Stimulated activated CD4-positive, alpha-beta T cell treated with anti-CD3 and anti-CD28 coated beads, Interleukin-15, amount 100 ng/mL, for 1 hour (primary cell): ENCODE results near the gene COL6A2.
"Not testable (repeated sequence)": the region's sequence is repeated elsewhere in the genome, so short reads cannot be mapped to it uniquely, and the experiment has no call there.

ENCODE experiments used
- DNase-seq, 2 donors: peaks; one replicate each; pipeline ENCODE4 v3.0.0-alpha.2; 2020; ENCODE audit warnings: low read depth in 1 of 2, low spot score in 1 of 2

COL6A2 gene

DNA sequence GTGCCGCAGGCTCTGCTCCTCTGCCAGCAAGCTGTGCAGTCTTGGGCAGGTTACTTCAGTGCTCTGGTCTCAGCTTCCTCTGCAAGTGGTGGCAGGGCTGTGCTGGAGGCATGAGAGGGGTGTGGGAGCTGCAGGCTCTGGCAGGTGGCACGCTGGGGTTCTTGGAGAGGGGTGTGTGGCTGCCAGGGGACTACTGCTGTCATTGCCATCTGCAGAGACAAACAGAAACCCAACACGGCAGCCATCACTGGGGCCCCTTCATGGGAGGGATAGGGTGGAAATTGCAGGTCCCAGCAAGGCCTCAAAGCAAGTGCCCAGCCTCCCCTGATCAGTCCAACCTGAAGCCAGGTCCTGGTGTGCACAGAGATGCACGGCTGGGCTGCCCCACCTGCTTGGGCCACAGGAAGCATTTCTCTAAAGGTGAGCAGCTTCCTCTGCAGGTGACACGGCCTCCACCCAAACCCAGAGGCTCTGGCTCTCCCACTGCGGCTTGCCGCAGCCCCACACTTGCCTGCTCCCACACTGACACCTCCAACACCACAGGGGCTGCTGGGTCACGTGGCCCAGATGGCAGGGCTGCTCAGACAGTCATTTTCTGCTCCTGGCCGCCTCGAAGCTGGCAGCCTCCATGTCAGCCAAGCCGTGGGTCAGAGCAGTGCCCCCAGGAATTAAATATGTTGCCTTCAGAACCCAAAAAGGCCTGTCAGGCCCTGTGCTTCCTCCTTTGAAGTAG is 4.1 kb upstream of the COL6A2 start:
- DNase-seq, result no peak

GRCh38 chr21:46094401-46095082 is 3.4 kb upstream of the COL6A2 start:
- no peak for DNase-seq

DNA sequence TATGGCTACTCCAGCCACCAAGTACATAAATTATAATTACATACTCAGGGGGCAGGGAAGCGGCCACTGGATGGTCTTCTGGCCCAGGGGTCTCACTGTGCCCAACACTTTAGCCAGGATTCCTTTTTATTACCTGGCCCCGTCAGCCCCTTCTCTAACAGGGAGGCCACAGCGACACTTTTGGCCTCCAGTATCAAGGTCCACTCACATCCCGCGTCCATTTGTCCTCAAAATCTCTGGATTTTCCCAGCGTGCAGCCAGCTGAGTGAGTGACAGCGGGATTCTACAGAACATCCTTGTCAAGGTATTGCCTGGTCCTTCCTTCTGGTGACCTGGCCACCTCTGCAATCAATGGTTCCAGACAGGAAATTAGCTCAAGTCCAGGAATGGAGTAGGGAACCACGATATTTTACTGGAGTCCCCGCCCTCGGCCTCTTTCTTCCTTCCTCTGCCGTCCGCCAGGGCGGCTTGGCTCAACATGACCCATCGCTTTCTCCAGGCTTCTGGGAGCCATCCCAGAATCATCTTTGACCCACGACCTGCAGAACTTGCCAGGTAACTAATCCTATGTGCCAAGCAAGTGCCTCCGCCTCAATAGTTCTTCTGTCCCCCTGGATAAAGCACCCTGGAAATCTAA is 2.7 kb upstream of the COL6A2 start:
- DNase-seq, result no peak

DNA sequence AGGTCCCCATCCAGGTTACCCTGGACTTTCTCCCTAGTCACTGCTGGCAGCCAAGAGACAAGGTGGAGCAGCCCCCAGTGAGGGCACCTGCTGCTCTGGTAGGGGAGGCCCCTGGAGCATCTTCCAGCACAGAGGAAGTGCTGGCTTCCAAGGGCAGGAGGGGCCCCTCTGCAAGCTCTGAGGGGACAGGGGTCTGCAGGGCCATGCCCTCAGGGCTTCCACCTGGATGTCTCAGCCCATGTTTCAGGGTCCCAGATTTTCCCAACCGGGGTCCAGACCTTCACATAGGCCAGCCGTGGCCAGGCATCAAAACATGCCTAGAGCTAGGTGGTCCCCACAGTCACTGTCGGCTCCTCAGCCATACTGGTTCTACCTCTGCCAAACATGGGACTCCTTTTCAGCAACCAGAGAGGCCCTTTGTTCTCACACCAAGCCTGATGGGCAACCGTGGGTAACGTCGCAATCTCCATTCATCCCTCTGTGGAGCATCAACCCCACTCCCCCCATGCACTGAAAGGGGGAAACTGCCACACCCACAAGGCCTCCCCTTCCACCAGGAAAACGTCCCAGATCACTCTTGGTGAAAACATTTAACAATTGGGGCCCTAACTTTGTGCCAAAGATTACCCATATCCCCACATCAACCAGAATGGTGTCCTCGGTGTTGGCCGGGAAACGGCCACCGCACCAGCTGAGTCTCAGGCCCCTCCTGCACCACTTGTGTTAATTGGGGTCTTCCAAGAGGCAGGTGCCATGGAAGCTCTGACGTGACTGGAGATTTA is 1.9 kb upstream of the COL6A2 start:
- no peak for DNase-seq

DNA sequence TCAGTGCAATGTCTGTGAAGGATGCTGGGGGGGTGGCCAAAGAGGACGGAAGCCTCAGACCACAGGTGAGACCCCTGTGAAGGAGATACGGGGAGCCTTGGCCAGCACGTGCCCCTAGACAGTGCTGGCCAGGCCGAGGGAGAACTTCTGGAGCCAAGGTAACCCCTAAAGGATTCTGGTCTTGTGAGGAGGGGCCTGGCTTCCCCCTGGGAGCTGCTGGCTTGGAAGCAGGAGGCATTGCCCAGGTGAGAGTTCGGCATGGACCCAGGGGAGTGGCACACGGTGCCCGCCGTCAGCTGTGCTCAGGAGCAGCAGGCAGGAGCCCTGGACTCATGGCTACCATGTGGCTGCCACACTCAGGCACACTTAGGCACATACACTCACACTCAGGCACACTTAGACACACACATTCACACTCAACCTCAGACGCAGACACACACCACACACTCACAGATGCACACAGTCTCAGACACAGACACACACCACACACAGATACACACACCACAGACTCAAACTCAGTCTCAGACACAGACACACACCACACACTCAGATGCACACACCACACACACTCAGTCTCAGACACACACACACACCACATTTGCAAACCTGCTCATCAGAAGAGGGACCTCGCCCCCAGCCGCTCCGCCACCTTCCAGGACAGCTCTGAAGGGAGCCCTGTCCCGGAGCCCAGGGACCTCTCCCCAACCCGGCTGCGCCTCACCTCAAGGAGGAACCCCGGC is 1.1 kb upstream of the COL6A2 start:
- DNase-seq, result no peak

DNA sequence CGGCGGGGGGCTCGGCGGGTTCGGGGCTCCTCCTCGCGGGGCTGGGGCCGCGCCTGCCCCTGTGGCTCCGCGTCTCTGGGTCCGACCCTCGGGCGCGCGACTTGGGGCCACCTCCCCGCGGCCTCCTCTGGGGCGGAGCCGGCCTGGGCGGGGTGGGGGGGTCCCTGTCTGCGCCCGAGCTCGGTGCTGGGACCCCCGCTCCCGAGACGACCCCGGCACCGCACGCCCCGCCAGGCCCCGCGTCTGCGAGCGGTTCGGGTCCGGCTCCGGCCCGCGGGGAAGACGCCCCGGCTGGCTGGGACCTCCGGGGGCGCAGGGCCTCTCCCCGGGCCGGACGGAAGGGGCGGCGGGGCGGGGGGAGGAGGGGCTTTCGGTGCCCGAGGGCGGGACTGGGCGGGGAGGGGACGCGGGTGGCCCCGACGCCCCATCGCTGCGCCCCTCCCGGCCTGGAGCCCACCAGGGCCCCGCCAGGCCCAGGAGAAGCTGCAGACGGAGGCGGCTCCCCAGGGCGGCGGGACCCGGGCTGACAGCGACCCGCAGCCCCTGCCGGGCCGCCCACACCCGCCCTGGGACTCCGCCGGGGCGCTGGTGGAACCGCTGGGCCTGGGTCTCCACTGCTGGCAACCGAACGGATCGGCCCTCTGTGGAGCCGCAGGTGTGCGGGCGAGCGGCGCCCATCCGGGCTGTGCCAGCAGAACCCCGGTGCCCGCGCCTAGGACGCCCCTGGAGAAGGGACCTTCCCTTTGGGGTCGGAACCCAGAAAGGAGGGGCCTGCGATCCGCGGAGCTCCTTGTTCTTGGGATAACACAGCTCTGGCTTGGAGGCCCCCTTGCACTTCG is 610 bp downstream of the COL6A2 start:
- no peak for DNase-seq

DNA sequence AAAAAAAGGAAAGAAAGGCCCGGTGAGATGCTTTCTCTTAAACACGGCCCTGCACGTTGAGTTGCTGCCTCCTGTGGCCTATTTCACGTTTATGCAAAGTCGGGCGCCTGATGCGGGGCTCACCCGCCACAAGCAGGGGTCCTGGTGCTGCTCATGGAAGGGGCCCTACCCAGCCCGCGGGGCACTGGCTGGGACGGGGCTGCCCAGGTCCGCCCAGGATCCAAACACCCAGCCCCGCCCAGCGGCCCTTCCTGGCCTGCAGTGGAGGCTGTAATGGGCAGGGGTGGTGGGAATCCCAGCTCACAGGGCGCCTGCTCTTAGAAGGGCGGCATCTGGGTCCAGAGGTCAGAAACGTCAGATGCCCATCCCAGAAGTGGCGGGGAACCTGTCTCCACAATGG is 1.6 kb downstream of the COL6A2 start:
- no peak for DNase-seq

GRCh38 chr21:46100020-46100419 is 2.1 kb downstream of the COL6A2 start:
- no peak for DNase-seq

GRCh38 chr21:46100426-46100825 is 2.5 kb downstream of the COL6A2 start:
- no peak for DNase-seq

DNA sequence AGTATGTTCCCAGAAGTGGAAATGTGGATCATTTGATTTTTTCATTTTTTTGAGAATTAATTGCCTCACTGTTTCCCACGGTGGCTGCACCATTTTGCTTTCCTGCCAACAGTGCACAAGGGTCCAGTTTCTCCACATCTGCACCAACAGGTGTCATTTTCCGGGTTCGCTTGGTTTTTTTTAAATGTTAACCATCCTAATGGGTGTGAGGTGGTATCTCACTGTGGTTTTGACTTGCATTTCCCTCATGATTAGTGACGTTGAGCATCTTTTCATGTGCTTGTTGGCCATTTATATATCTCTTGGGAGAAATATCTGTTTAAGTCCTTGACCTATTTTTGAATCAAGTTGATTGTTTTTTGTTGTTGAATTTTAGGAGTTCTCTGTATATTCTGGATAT is 3.0 kb downstream of the COL6A2 start:
- DNase-seq, result no peak

- DNase-seq, result no peak
These were observed 6.2 kb downstream of the COL6A2 start for GRCh38 chr21:46104104-46104503.

DNA sequence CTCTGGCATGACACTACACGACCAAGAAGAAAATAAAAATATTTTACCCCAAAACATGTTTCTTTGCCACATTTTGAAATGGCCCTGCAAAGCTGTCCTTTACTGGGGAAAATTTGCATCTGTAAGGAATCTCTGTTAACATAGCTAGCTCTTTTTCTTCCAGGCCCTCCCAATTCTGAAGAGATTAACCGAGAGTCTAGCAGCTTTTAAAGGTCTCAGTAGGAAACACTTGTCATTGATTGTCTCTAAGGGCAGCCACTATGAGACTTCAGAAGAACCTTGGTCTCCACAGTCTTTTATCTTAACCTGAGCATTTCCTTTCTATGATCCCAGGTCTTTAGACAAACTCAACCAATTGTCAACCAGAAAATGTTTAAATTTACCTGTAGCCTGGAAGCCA is 9.5 kb downstream of the COL6A2 start:
- not testable (repeated sequence) for DNase-seq

DNA sequence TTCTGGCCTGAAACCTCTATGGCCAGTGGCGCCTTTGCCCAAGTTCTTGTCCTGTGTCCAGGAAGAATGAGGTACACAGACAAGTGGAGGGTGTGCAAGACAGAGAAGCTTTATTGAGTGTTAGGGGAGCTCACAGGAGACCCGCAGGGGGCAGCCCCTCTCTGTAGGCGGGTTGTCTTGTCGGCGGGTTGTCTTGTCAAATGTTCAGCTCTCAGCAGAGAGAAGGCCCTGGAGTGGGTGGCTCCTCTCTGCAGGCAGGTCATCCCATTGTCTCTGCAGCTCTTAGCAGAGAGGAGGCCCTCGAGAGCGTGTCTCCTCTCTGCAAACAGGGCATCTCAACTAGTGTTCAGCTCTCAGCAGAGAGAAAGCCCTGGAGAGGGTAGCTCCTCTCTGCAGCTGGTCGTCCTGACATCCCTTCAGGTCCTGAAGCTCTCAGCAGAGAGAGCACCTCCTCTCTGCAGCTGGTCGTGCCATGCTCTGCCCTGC is 11.0 kb downstream of the COL6A2 start:
- no peak for DNase-seq

GRCh38 chr21:46109313-46110221 is 11.7 kb downstream of the COL6A2 start:
- DNase-seq, result no peak

GRCh38 chr21:46110499-46111192 is 12.7 kb downstream of the COL6A2 start:
- no peak for DNase-seq

DNA sequence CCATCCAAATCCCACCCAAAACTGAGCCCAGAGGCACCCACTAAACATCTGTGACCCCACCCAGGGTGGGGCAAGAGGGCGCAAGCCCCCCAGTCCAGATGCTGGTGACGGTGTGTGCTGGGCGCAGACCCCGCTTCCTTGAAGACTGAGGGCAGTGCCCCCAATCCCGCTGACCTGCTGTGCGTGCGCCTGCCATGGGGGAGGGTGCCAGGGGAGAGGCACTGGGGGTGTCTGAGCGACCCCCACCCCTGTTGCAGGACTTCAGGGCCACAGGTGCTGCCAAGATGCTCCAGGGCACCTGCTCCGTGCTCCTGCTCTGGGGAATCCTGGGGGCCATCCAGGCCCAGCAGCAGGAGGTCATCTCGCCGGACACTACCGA is 13.3 kb downstream of the COL6A2 start:
- DNase-seq, result no peak

GRCh38 chr21:46111857-46112724 is 14.2 kb downstream of the COL6A2 start:
- DNase-seq, result no peak
